ENCODE results near the gene FBRSL1. TPM values are rescaled to one million over a fixed set of nuclear protein-coding genes. Genes with fewer than 3 reads are reported as not detected.

FBRSL1 gene
- total RNA-seq, 1 donor: 3.9 TPM

GRCh38 chr12:132527186-132527882, 37.4 kb downstream of the FBRSL1 start:
- DNase-seq (ENCODE audit: low read depth): no peak
- TF ChIP-seq CTCF (IDR thresholded peaks at IDR 0.05; ENCODE audit: insufficient read depth, low read depth, low read length): no peak
- no peak overlapping the region for H3K4me3 ChIP-seq (ENCODE audit: low read depth, low read length)

- no peak for DNase-seq (ENCODE audit: low read depth)
- no peak for TF ChIP-seq CTCF (IDR thresholded peaks at IDR 0.05; ENCODE audit: insufficient read depth, low read depth, low read length)
- no peak overlapping the region for H3K4me3 ChIP-seq (ENCODE audit: low read depth, low read length)
These were observed 37.9 kb downstream of the FBRSL1 start for GRCh38 chr12:132527883-132528264.

- no peak for TF ChIP-seq CTCF (IDR thresholded peaks at IDR 0.05; ENCODE audit: insufficient read depth, low read depth, low read length)
- no peak for DNase-seq (ENCODE audit: low read depth)
- H3K4me3 ChIP-seq (ENCODE audit: low read depth, low read length): no peak overlapping the region
These were observed 38.7 kb downstream of the FBRSL1 start for GRCh38 chr12:132528564-132529106.

GRCh38 chr12:132529156-132529839, 39.3 kb downstream of the FBRSL1 start:
- no peak for TF ChIP-seq CTCF (IDR thresholded peaks at IDR 0.05; ENCODE audit: insufficient read depth, low read depth, low read length)
- no peak overlapping the region for H3K4me3 ChIP-seq (ENCODE audit: low read depth, low read length)
- no peak for DNase-seq (ENCODE audit: low read depth)

GRCh38 chr12:132529906-132530305, 40.0 kb downstream of the FBRSL1 start:
- DNase-seq (ENCODE audit: low read depth): no peak

GRCh38 chr12:132530447-132530846, 40.5 kb downstream of the FBRSL1 start:
- TF ChIP-seq CTCF (IDR thresholded peaks at IDR 0.05; ENCODE audit: insufficient read depth, low read depth, low read length): no peak
- DNase-seq (ENCODE audit: low read depth): no peak
- H3K4me3 ChIP-seq (ENCODE audit: low read depth, low read length): no peak overlapping the region

More at GRCh38 chr12:132529906-132530305, 40.0 kb downstream of the FBRSL1 start:
- no peak overlapping the region for H3K4me3 ChIP-seq (ENCODE audit: low read depth, low read length)
- no peak for TF ChIP-seq CTCF (IDR thresholded peaks at IDR 0.05; ENCODE audit: insufficient read depth, low read depth, low read length)

Data from fibroblast of villous mesenchyme (primary cell).